ENCODE results near the gene IKBKG.
A peak's percentile ranks its signal among the peaks of the same experiment; 100 is the strongest.
"Not testable (repeated sequence)": the region's sequence is repeated elsewhere in the genome, so short reads cannot be mapped to it uniquely, and the experiment has no call there.

IKBKG gene, protein sequence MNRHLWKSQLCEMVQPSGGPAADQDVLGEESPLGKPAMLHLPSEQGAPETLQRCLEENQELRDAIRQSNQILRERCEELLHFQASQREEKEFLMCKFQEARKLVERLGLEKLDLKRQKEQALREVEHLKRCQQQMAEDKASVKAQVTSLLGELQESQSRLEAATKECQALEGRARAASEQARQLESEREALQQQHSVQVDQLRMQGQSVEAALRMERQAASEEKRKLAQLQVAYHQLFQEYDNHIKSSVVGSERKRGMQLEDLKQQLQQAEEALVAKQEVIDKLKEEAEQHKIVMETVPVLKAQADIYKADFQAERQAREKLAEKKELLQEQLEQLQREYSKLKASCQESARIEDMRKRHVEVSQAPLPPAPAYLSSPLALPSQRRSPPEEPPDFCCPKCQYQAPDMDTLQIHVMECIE

DNA sequence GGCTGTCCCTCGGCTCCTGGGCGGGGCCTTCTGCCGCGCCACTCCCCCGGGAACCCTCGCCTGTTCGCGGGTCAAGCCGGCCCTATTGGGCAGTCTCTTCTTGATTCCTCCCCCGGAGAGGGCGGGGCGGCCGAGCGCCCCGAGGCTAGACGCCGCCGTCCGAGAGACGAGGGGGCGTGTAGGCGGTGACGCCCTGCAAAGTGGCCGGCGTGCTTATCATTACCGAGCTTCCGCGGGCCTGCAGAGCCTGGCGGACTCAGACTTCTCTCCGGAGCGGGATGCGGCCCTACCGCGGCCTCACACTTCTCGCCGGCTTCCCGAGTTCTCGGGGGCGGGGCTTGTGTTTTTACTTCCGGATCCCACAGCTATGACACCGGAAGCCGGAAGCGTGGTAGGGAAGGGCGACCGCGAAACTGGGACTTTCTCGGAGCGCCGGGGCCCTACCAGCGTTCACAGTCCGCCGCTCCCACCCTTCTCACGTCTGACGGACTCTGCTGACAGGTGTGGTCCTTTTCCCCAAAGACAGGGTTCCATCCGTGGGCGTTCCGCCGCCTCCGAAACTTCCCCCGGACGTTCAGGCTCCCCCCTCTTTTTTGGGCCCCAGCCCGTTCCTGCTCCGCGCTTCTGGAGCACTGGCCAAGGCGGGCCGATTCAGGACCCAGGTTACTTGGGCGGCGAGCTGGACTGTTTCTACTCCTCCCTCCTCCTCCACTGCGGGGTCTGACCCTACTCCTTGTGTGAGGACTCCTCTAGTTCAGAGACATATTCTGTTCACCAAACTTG, at the start of gene IKBKG:
Gene IKBKG (plus strand): TSS at position 376 of the 783 bp plus-strand sequence. CDS start 4,383 bp downstream, outside the sequence.
- TF ChIP-seq CTCF (IDR thresholded peaks at IDR 0.05; ENCODE audit: extremely low read depth, missing control alignments), result no peak
- peak; percentile 94 for DNase-seq (ENCODE audit: low spot score)

GRCh38 chrX:154501423-154501822, 46.0 kb upstream of the IKBKG start:
- DNase-seq (ENCODE audit: low spot score), result not testable (repeated sequence)

DNA sequence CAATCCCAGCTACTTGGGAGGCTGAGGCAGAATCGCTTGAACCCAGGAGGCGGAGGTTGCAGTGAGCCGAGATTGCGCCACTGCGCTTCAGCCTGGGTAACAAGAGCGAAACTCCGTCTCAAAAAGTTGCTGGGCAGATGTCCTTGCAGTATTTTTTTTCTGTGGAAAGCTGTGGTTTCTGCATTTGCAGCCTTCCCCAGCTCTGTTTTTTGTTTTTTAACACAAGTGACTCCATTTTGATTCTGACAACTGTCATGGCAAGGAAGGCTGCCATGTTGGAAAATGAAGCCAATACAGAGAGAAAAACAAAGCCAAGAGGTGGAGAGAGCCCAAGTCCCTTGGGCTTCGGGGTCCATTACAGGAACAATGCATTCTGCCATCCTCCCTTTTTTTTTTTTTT, 45.3 kb upstream of the IKBKG start:
- no peak for TF ChIP-seq CTCF (IDR thresholded peaks at IDR 0.05; ENCODE audit: extremely low read depth, missing control alignments)
- DNase-seq (ENCODE audit: low spot score), result no peak

DNA sequence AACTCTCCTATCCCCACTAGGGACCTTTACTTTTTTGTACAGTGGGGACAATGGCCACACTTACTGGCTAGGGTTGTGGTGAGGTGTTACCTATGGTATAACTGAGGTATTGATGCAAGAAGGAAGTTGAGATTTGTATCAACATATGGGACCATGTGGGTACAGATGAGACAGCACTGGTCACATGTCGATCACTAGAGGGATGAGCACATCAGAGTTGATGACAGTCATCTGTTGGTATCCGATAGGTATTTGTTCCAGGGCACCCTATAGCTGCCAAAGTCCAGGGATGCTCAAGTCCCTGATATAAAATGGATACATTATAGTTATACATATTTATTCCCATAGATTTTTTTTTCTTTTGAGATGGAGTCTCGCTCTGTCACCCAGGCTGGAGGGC, 44.4 kb upstream of the IKBKG start:
- DNase-seq (ENCODE audit: low spot score), result no peak
- no peak for TF ChIP-seq CTCF (IDR thresholded peaks at IDR 0.05; ENCODE audit: extremely low read depth, missing control alignments)

GRCh38 chrX:154505734-154506133, 41.7 kb upstream of the IKBKG start:
- no peak for DNase-seq (ENCODE audit: low spot score)

GRCh38 chrX:154506483-154507332, 40.7 kb upstream of the IKBKG start:
- DNase-seq (ENCODE audit: low spot score), result no peak

More at GRCh38 chrX:154505734-154506133, 41.7 kb upstream of the IKBKG start:
- TF ChIP-seq CTCF (IDR thresholded peaks at IDR 0.05; ENCODE audit: extremely low read depth, missing control alignments), result no peak

More at GRCh38 chrX:154506483-154507332, 40.7 kb upstream of the IKBKG start:
- no peak for TF ChIP-seq CTCF (IDR thresholded peaks at IDR 0.05; ENCODE audit: extremely low read depth, missing control alignments)

Data from GM20000 (cell line).